22Rv1 (cell line): ENCODE measurements around the gene DLG1.

ENCODE experiments used
- ZFX ChIP-seq: fragments of 450-650 bp; IDR thresholded peaks from 2 replicates; pipeline ENCODE4 v1.6.1; 2017; ENCODE audit warnings: antibody characterized with exemption, borderline replicate concordance
- TF ChIP-seq, protein P1 (sequence below): fragments of 450-650 bp; IDR thresholded peaks from 2 replicates; pipeline ENCODE4 v1.5.1; 2017; ENCODE audit warnings: mild to moderate bottlenecking

DNA sequence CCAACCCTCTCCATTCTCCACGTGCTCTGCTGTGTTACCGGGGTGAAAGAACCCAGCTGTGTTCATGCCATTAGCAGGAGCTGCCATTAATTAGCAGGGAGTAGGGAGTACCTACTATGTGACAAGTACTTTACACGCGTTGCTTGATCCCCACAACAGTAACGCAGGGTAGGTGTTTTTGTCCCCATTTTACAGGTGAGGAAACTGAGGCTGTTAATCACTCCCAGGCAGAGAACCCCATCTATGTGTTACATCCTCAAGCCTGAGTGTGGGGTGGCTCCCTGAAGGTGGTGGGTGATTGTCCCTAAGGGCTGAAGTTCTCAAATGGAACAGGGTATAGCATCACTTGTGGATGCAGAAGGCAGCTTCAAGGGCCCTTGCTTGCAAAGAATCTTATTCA lies 291.6 kb downstream of the DLG1 start:
- TF ChIP-seq, protein P1, sequence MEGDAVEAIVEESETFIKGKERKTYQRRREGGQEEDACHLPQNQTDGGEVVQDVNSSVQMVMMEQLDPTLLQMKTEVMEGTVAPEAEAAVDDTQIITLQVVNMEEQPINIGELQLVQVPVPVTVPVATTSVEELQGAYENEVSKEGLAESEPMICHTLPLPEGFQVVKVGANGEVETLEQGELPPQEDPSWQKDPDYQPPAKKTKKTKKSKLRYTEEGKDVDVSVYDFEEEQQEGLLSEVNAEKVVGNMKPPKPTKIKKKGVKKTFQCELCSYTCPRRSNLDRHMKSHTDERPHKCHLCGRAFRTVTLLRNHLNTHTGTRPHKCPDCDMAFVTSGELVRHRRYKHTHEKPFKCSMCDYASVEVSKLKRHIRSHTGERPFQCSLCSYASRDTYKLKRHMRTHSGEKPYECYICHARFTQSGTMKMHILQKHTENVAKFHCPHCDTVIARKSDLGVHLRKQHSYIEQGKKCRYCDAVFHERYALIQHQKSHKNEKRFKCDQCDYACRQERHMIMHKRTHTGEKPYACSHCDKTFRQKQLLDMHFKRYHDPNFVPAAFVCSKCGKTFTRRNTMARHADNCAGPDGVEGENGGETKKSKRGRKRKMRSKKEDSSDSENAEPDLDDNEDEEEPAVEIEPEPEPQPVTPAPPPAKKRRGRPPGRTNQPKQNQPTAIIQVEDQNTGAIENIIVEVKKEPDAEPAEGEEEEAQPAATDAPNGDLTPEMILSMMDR = no peak
- TF ChIP-seq ZFX = no peak
